K562 (cell line): Measurements from ENCODE around the gene MPG. TPM values are rescaled to one million over a fixed set of nuclear protein-coding genes. Genes with fewer than 3 reads are reported as not detected.

Experiments used
- CBX8 ChIP-seq: fragments of 200-600 bp; sonication (generic); IDR thresholded peaks from 2 replicates; pipeline ENCODE4 v1.6.1; 2012; ENCODE audit warnings: borderline replicate concordance, mixed run types, low read depth, mild to moderate bottlenecking, moderate library complexity, mixed read lengths, low read length, control low read depth, inconsistent platforms; ENCODE audit not compliant: poor library complexity, severe bottlenecking; ENCODE audit errors: extremely low read depth
- DMBX1 ChIP-seq: fragments of 250-450 bp; sonication (Bioruptor Pico); IDR thresholded peaks from 2 replicates; pipeline ENCODE4 v1.8.0; 2022; ENCODE audit warnings: inconsistent platforms, mild to moderate bottlenecking, moderate library complexity, borderline replicate concordance
- GATAD2A ChIP-seq: fragments of 450-650 bp; IDR thresholded peaks from 2 replicates; pipeline ENCODE4 v1.6.1; 2017
- HMG20A ChIP-seq: fragments of 450-650 bp; formaldehyde crosslinking; conservative IDR thresholded peaks from 2 replicates; pipeline ENCODE4 v1.4.0; 2020; ENCODE audit warnings: mild to moderate bottlenecking, mixed read lengths
- HSF4 ChIP-seq: fragments of 250-450 bp; sonication (Bioruptor Pico); IDR thresholded peaks from 2 replicates; pipeline ENCODE4 v2.1.2; 2022; ENCODE audit warnings: mild to moderate bottlenecking, moderate library complexity, borderline replicate concordance
- MAFF ChIP-seq: IDR thresholded peaks from 2 replicates; pipeline ENCODE4 v1.6.1; 2012; ENCODE audit warnings: low read length, improper control_type of control experiment
- MTA1 ChIP-seq: fragments of 450-650 bp; IDR thresholded peaks from 2 replicates; pipeline ENCODE4 v1.6.1; 2017; ENCODE audit warnings: borderline replicate concordance
- NFIC ChIP-seq: fragments of 450-650 bp; IDR thresholded peaks from 2 replicates; pipeline ENCODE4 v1.6.1; 2017; ENCODE audit warnings: mild to moderate bottlenecking, inconsistent platforms
- NR2C1 ChIP-seq, 2 experiments: fragments of 450-650 bp; IDR thresholded peaks; 2 replicates each; pipeline ENCODE4 v1.6.1; 2017; ENCODE audit warnings: mild to moderate bottlenecking in 2 of 2, antibody characterized with exemption in 1 of 2, inconsistent platforms in 1 of 2, missing compliant biosample characterization in 1 of 2, missing genetic modification characterization in 1 of 2
- NR4A1 ChIP-seq, 2 experiments: fragments of 250-450 bp in 1 of 2; fragments of 450-650 bp in 1 of 2; sonication (Bioruptor Pico) in 1 of 2; IDR thresholded peaks; 2 replicates each; pipeline versions ENCODE4 v1.4.0 to v1.6.1; 2016 to 2020; ENCODE audit warnings: mild to moderate bottlenecking in 2 of 2, missing compliant biosample characterization in 1 of 2, missing genetic modification characterization in 1 of 2, moderate library complexity in 1 of 2
- RBBP5 ChIP-seq: fragments of 200-600 bp; sonication (generic); IDR thresholded peaks from 2 replicates; pipeline ENCODE4 v1.6.1; 2012; ENCODE audit warnings: borderline replicate concordance, mild to moderate bottlenecking, low read length, control low read depth, inconsistent platforms; ENCODE audit not compliant: insufficient read depth, poor library complexity, severe bottlenecking
- SMAD4 ChIP-seq: fragments of 250-450 bp; sonication (Bioruptor Pico); conservative IDR thresholded peaks from 2 replicates; pipeline ENCODE4 v1.8.0; 2021; ENCODE audit warnings: inconsistent platforms, mild to moderate bottlenecking, moderate library complexity
- SMARCA4 ChIP-seq: fragments of 450-650 bp; IDR thresholded peaks from 2 replicates; pipeline ENCODE4 v1.6.1; 2016
- SMARCC2 ChIP-seq: fragments of 450-650 bp; IDR thresholded peaks from 2 replicates; pipeline ENCODE4 v1.6.1; 2017; ENCODE audit warnings: antibody characterized with exemption, moderate library complexity, mild to moderate bottlenecking, low read depth
- SRF ChIP-seq, 2 experiments: fragments of 250-450, 450-650 bp in 1 of 2; sonication (Bioruptor Pico) in 1 of 2; sonication (generic) in 1 of 2; formaldehyde crosslinking; IDR thresholded peaks; 2 replicates each; pipeline versions ENCODE4 v1.5.0 to v1.5.1; 2020 to 2022; ENCODE audit warnings: mild to moderate bottlenecking in 1 of 2, missing genetic modification reagents in 1 of 2
- TBL1XR1 ChIP-seq, 2 experiments: IDR thresholded peaks; 2 replicates each; pipeline ENCODE4 v1.6.1; 2012; ENCODE audit warnings: improper control_type of control experiment in 2 of 2, low read length in 2 of 2, mild to moderate bottlenecking in 1 of 2
- ZNF444 ChIP-seq: fragments of 250-450 bp; sonication (Bioruptor Pico); IDR thresholded peaks from 2 replicates; pipeline ENCODE4 v1.4.0; 2020; ENCODE audit warnings: mild to moderate bottlenecking, moderate library complexity
- ZNF583 ChIP-seq: fragments of 250-450 bp; sonication (Bioruptor Pico); IDR thresholded peaks from 2 replicates; pipeline ENCODE4 v1.4.0; 2020
- polyA plus RNA-seq, 8 experiments: library from polyadenylated mRNA; depleted of rRNA in 4 of 8; stranded (reverse) in 5 of 8; unstranded in 3 of 8; fragments of >200 nt; fragmentation: Nextera tagmentation in 2 of 8; fragmentation: Illumina TruSeq in 1 of 8; extraction: Ambion mirVana in 2 of 8; extraction: Trizol in 1 of 8; gene quantifications; 2 replicates each; pipeline versions ENCODE4 v1.2.1 to v1.2.3, GENCODE V29; 2011 to 2014; ENCODE audit warnings: inconsistent platforms in 1 of 8, missing spikeins in 1 of 8
- total RNA-seq, 7 experiments: library from RNA; depleted of rRNA in 6 of 7; stranded (reverse); fragments of >200 nt in 6 of 7; fragmentation: Illumina TruSeq in 2 of 7; extraction: Trizol in 2 of 7; gene quantifications; 2 replicates each; pipeline versions ENCODE4 v1.2.1 to v1.2.3, GENCODE V29; 2011 to 2021; ENCODE audit warnings: low replicate concordance in 1 of 7
- TF ChIP-seq, protein P1 (sequence below): fragments of 250-450 bp; sonication (Bioruptor Pico); IDR thresholded peaks from 2 replicates; pipeline ENCODE4 v1.5.0; 2021; ENCODE audit warnings: mild to moderate bottlenecking, moderate library complexity
- TF ChIP-seq, protein P2 (sequence below): fragments of 450-650 bp; formaldehyde crosslinking; IDR thresholded peaks from 2 replicates; pipeline ENCODE4 v1.4.0; 2020; ENCODE audit warnings: mild to moderate bottlenecking, moderate library complexity
- TF ChIP-seq, protein P3 (sequence below): sonication (generic); formaldehyde crosslinking; IDR thresholded peaks from 2 replicates; pipeline ENCODE4 v1.8.1; 2023; ENCODE audit warnings: mild to moderate bottlenecking, missing genetic modification reagents, moderate library complexity

Gene MPG
- total and polyA plus RNA-seq, 9 of the 15 experiments (the other 6 are each of a cell fraction or from before 2014, with no cell fraction given) = 0.42 to 226 (median 36.2) TPM

DNA sequence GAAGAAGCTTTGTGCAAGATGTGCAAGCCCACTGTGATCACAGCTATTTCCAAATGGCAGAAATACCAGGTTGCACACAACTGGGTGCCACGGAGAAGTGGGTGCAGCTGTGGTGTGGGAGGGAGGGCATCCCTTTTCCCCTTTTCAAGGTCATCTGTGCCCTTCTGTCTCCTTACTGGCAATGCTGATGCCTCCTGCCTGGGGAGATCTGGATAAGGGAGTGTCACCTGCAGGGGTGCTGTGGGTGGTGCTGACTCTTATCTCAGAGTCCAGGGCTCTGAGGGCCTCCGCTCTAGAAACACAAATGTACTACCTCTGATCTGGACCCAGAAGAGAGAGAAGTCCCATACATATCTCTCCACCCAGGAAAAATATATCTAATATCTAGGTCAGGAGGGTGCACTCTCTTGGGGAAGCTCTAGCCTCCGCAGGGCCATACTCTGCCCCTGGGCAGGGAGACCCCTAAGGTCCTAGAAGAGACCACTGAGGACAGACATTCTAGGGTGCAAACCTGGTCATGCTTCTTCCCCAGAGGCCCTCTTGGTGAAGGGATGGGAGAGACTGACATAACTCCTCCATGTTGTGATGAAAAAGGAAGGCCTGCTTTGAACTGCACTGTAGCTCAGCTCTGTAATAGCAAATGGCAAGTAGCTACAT lies 41.9 kb downstream of the MPG start (continued):
- TF ChIP-seq ZNF444 (0 out of 2 replicates have a peak, but pooled peaks have one; percentile 7), SMARCC2 (peak; percentile 72; the same call in 1 of the 2 replicates), MTA1 (0 out of 2 replicates have a peak, but pooled peaks have one; percentile 48), SMAD4 (peak; percentile 73), NR4A1 (CRISPR knock-in tag; IDR thresholded peaks at IDR 0.05) (no peak), NR4A1 (tag; IDR thresholded peaks at IDR 0.05) (peak; percentile 57; the same call in 1 of the 2 replicates), GATAD2A (peak; percentile 82; the same call in 1 of the 2 replicates), CBX8 (no peak), ZNF583 (peak; percentile 53; the same call in 1 of the 2 replicates), SMARCA4 (peak; percentile 83), NR2C1 (IDR thresholded peaks at IDR 0.05) (no peak), NR2C1 (tag; IDR thresholded peaks at IDR 0.05) (peak; percentile 40; the same call in 1 of the 2 replicates), HSF4 (peak; percentile 83), MAFF (no peak), HMG20A (no peak), TBL1XR1 (IDR thresholded peaks at IDR 0.05; ENCODE audit: low read length in 2 of 2) (peak in 1 of 2 experiments; percentile 66; a peak in 2 of 4 replicates), RBBP5 (peak; percentile 40), SRF (CRISPR knock-in tag; IDR thresholded peaks at IDR 0.05) (no peak), DMBX1 (CRISPR knock-in tag) (peak; percentile 60; the same call in 1 of the 2 replicates), NFIC (peak; percentile 67)
- TF ChIP-seq, protein P1, sequence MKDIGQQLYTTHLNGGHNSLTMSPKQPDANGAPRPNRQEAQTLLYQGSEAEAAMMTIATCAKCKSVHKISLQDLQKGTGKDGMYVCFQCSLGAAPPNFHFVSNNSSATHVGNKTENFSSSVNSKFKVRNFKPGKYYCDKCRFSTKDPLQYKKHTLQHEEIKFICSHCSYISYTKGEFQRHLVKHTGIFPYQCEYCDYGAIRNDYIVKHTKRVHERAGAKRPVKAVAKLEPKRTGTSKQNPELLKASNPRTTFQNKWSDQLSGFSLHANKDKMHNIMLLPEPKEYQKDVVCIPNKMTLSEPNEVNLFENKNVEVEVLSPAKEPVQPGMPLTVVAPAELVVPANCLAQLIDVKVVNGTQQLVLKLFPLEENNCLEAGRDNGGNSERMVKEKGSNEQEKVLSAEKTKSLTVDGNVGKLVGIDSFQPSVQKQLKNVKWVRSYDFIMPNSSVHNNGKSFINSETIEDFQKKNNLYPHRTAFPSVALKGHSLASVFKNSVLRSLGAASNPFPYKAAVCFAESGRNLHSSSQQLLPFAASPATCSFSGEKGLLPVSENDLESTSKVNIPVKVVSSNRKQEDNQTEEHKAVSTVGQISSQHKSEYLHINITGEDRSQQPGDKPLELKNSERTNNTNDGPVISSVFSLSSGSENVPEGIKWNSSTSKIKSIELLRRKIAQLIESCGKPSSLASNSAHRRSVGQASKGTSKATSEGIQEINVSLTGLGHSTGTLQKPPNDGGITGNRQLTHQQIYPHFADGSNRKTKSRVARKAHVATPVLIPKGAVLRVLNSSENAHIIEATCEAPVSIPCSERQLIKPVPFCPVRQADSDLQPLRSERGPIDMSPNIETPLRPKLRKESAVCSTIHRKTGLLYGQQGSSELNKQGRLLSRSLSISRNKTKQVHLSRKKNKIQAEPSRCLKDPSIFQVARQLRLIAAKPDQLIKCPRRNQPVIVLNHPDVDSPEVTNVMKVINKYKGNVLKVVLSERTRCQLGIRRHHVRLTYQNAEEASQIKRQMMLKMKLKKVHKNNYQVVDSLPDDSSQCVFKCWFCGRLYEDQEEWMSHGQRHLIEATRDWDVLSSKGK = no peak
- TF ChIP-seq, protein P2, sequence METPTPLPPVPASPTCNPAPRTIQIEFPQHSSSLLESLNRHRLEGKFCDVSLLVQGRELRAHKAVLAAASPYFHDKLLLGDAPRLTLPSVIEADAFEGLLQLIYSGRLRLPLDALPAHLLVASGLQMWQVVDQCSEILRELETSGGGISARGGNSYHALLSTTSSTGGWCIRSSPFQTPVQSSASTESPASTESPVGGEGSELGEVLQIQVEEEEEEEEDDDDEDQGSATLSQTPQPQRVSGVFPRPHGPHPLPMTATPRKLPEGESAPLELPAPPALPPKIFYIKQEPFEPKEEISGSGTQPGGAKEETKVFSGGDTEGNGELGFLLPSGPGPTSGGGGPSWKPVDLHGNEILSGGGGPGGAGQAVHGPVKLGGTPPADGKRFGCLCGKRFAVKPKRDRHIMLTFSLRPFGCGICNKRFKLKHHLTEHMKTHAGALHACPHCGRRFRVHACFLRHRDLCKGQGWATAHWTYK (CRISPR knock-in tag) = 0 out of 2 replicates have a peak, but pooled peaks have one; percentile 56
- TF ChIP-seq, protein P3, sequence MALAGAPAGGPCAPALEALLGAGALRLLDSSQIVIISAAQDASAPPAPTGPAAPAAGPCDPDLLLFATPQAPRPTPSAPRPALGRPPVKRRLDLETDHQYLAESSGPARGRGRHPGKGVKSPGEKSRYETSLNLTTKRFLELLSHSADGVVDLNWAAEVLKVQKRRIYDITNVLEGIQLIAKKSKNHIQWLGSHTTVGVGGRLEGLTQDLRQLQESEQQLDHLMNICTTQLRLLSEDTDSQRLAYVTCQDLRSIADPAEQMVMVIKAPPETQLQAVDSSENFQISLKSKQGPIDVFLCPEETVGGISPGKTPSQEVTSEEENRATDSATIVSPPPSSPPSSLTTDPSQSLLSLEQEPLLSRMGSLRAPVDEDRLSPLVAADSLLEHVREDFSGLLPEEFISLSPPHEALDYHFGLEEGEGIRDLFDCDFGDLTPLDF (CRISPR knock-in tag) = no peak
